GM13977 (cell line): Measurements from ENCODE around the gene BRINP2.

Experiments
- DNase-seq: peaks from one replicate; pipeline ENCODE4 v3.0.0; 2012; ENCODE audit warnings: low spot score
- in situ Hi-C: fragments of 300-500 bp; cut with MboI; formaldehyde crosslinking; loops from one replicate; pipeline ENCODE4 v1.12.0; 2022; ENCODE audit warnings: low sequenced_read_pairs, low pct_unique_long_range_greater_than_20kb, mixed read lengths, inconsistent platforms; ENCODE audit not compliant: unreplicated experiment
- TF ChIP-seq, protein P1 (sequence below): IDR thresholded peaks from 2 replicates; pipeline ENCODE4 v1.5.1; 2012; ENCODE audit warnings: mild to moderate bottlenecking, control low read depth; ENCODE audit not compliant: insufficient read depth; ENCODE audit errors: extremely low read depth, missing control alignments

Gene BRINP2

DNA sequence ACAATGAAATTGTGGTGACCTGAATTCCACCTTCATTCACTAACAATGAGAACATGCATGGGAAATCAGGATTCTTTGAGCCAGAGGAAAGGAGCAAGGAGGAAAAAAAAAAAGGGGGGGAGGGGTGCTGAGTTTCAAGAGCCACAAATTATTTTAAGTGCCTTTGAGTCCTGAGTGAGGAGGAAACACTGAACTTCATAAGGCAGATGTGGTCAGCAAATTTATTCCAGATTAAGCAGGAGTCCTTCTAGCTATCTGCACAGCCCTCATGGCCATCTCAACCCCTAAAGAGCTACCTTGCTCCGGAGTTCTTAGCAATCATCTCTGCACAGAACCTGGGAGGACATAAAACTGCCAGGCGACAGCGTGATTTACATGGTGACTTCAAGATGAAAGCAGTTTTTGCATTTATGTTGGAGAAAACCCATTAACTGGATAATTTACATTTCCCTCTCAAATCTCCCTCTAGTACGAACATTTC is 27.9 kb upstream of the BRINP2 start:
- in situ Hi-C loops, result no loop called here
- TF ChIP-seq, protein P1, sequence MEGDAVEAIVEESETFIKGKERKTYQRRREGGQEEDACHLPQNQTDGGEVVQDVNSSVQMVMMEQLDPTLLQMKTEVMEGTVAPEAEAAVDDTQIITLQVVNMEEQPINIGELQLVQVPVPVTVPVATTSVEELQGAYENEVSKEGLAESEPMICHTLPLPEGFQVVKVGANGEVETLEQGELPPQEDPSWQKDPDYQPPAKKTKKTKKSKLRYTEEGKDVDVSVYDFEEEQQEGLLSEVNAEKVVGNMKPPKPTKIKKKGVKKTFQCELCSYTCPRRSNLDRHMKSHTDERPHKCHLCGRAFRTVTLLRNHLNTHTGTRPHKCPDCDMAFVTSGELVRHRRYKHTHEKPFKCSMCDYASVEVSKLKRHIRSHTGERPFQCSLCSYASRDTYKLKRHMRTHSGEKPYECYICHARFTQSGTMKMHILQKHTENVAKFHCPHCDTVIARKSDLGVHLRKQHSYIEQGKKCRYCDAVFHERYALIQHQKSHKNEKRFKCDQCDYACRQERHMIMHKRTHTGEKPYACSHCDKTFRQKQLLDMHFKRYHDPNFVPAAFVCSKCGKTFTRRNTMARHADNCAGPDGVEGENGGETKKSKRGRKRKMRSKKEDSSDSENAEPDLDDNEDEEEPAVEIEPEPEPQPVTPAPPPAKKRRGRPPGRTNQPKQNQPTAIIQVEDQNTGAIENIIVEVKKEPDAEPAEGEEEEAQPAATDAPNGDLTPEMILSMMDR, result no peak
- DNase-seq, result no peak

DNA sequence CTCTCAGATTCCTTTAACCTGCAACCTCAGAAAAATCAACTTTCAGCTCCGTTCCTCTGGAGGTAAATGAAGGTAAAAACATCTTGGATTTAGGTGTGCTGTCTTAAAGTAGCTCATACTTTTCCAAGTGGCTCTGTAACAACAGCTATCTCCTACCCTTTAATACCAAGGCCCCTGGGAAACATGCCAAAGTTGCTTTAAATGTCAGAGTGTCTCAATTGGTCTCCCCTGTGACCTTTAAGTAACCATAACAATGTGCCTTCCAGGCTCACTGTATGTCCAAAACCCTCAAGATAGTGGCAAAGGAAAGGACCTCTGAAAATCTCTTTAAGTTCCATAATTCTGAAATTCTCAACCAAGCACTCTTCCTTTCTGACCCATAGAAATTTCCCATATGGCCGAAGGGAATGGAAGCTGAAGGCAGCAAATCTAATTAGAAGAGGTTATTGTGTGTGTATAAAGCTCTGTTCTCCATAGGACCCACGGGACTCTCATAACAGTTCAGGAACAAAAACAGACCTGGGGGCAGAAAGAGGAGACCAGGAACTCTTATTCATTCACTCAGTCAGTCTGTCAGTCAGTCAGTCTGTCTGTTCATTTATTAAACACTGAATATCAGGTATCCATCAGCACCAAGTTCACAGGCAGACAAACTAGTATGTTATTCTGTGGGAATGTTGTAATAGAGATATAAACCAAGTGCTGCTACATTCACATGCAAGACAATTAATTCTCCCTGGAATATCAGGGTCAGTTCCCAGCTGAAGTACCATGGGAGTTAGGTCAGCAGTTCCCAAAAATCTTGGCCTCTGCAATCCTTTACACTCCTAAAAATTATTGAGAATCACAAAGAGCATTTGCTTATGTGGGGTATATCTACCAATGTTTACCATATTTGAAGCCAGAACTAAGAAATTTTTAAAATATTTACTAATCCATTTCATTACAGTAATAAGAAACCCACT is 25.4 kb upstream of the BRINP2 start:
- TF ChIP-seq, protein P1, result no peak
- in situ Hi-C loops, result no loop called here
- DNase-seq, result no peak

DNA sequence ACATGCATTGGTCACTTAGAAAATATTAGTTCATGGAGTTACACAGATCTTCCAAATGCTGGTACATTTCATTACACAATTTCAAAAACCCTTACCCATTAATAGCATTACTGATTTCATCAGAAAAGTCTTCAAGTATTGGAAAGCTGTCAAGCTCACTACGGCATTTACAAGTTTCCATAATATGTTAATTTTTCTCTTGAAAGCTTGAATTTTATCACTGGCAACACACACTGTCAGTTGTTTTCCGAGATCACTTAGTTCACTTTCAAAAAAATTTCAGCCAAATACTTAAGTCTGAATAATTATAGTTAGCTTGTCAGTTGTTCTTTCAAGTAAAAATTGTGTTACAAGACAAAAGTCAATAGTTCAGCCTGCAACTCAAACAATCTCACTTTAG is 24.3 kb upstream of the BRINP2 start:
- in situ Hi-C loops, result no loop called here
- TF ChIP-seq, protein P1, result no peak
- no peak for DNase-seq

DNA sequence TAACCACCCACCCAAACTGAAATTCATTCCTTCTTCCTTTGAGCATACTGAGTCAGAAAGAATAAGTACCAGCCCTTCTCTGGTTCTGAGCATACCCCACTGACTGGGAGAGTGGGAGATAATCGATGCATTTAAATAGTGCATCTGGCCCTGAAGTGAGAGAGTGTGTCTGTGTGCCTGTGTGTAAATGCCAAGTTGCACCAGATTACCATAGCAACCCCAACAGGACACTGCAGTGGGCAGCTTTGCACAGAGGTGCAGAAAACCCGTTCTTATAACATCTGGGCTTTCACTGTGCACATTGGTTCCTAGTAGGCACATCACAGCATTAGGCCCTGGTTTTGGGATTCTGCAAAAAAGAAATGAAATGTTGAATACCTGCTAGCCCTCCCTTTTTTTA is 8.5 kb upstream of the BRINP2 start:
- DNase-seq, result no peak
- TF ChIP-seq, protein P1, result no peak
- in situ Hi-C loops, result no loop called here

DNA sequence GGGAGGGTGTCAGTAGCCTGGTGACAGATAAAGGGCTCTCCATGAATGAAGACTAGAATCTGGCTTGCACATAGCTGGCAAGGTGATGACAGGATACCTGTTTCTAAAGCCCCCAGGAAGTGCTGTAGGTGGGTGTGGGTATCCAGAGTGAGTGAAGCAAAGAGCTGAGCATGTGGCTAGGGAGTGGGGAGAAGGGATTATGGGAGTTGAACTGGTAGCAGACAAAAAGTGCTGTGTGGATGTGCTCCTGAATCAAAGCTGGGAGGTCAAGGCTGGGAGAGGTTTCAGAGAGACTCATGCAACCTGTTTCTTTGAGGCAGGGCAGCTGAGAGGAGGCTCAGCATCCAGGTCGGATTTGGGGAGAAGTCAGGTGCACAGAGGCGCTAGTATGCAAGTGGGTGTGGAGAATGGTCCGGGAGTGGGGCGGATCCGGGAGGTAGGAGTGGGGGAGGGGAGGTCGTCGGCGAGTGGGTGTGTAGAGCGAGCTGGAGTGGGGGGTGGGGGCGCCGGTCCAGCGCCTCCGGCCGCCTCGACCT is 6.8 kb upstream of the BRINP2 start:
- in situ Hi-C loops, result no loop called here
- TF ChIP-seq, protein P1, result no peak
- DNase-seq, result no peak

DNA sequence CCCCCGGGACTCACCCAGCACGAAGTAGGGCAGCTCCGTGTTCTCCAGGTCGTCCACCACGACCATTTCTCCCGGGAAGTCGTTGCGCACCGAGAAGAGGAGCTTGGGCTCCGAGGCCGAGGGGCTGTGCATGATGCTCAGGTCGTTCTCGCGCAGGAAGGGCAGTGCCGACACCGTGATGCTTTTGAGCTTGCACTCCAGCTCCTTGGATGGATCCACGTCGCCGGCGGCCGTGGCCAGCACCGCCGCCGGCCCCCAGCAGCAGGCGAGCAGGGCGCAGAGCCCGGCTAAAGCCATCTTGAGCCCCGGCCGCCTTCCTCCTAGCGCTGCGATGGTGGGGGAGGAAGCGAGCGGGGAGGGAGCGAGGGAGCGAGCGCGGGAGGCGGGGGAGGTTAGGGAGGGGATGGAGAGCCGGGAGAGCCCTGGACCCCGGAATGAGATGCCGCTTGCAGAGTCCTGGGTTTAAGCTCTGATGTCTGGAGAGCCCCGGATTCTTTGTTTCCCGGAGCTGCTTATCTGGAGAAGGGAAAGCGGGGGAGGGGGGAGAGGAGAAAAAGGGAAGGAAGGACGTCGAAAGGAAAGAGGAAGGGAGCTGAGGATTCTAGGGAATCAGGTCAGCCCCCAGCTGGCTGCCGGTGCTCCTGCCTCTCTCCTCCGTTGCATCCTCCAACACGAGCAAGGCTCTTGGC is 6.2 kb upstream of the BRINP2 start, which contains the start of gene ASTN1:
Gene ASTN1 (minus strand): TSS at position 333 of the 689 bp plus-strand sequence. CDS start 36 bp downstream, at position 297.
- no peak for DNase-seq
- TF ChIP-seq, protein P1, result no peak
- in situ Hi-C loops, result no loop called here
